HFFc6 (cell line): ENCODE data around the gene KCNB1. TPM values are rescaled to one million over a fixed set of nuclear protein-coding genes. Genes with fewer than 3 reads are reported as not detected.

Experiments
- DNase-seq: peaks from one replicate; pipeline ENCODE4 v3.0.0-alpha.2; 2018
- H3K27ac Mint-ChIP-seq: 2 replicates; pipeline ENCODE4 v1.8.0; 2020; ENCODE audit warnings: mild to moderate bottlenecking, mixed read lengths
- H3K27me3 Mint-ChIP-seq: 2 replicates; pipeline ENCODE4 v1.8.0; 2021; ENCODE audit warnings: mild to moderate bottlenecking, moderate library complexity, mixed read lengths; ENCODE audit not compliant: insufficient read depth
- H3K36me3 Mint-ChIP-seq: 2 replicates; pipeline ENCODE4 v1.8.0; 2021; ENCODE audit warnings: low read depth, mixed read lengths
- H3K4me1 Mint-ChIP-seq: 2 replicates; pipeline ENCODE4 v1.8.0; 2020; ENCODE audit warnings: low read depth, mixed read lengths
- H3K4me3 Mint-ChIP-seq: 2 replicates; pipeline ENCODE4 v1.8.0; 2020; ENCODE audit warnings: mild to moderate bottlenecking, moderate library complexity, mixed read lengths
- H3K9me3 Mint-ChIP-seq: 2 replicates; pipeline ENCODE4 v1.8.0; 2020; ENCODE audit warnings: mild to moderate bottlenecking, mixed read lengths
- CTCF ChIP-seq: fragments of 200-600 bp; sonication (generic); IDR thresholded peaks from 2 replicates; pipeline ENCODE4 v1.5.0; 2021; ENCODE audit warnings: antibody characterized with exemption, mild to moderate bottlenecking
- total RNA-seq, 6 experiments: library from RNA; stranded (reverse); fragmentation: NEBNext Ultra II Directional; extraction: Animal tissue kit (Norgen Biotek cat#: 25700); gene quantifications; 2 replicates in 1 of 6; 3 replicates in 5 of 6; pipeline ENCODE4 v1.2.3, GENCODE V29; 2021

KCNB1 gene
- total RNA-seq, 6 experiments from 2014 or later, result 0.05 to 1.2 (median 0.20) TPM

GRCh38 chr20:49417843-49418555 lies 64.5 kb downstream of the KCNB1 start:
- H3K4me3 Mint-ChIP-seq, result no peak overlapping the region
- H3K27ac Mint-ChIP-seq, result no peak overlapping the region
- DNase-seq, result no peak
- H3K36me3 Mint-ChIP-seq, result no peaks in the 10 kb centered on the region
- no peaks in the 10 kb centered on the region for H3K9me3 Mint-ChIP-seq
- H3K27me3 Mint-ChIP-seq, result peaks cover 74% of the 10 kb centered on the region
- H3K4me1 Mint-ChIP-seq, result no peaks in the 10 kb centered on the region
- no peak for TF ChIP-seq CTCF

GRCh38 chr20:49415668-49416044 lies 66.8 kb downstream of the KCNB1 start:
- Mint-ChIP-seq H3K4me1 (no peaks in the 10 kb centered on the region), H3K4me3 (no peak overlapping the region), H3K27me3 (peaks cover 78% of the 10 kb centered on the region), H3K36me3 (no peaks in the 10 kb centered on the region), H3K27ac (no peak overlapping the region), H3K9me3 (no peaks in the 10 kb centered on the region)
- DNase-seq, result no peak
- TF ChIP-seq CTCF, result no peak

GRCh38 chr20:49415005-49415667 lies 67.3 kb downstream of the KCNB1 start:
- H3K36me3 Mint-ChIP-seq, result no peaks in the 10 kb centered on the region
- peaks cover 76% of the 10 kb centered on the region for H3K27me3 Mint-ChIP-seq
- no peak for DNase-seq
- no peaks in the 10 kb centered on the region for H3K4me1 Mint-ChIP-seq
- no peaks in the 10 kb centered on the region for H3K9me3 Mint-ChIP-seq
- no peak overlapping the region for H3K4me3 Mint-ChIP-seq
- no peak overlapping the region for H3K27ac Mint-ChIP-seq
- no peak for TF ChIP-seq CTCF

GRCh38 chr20:49413677-49414076 lies 68.8 kb downstream of the KCNB1 start:
- Mint-ChIP-seq H3K4me3 (no peak overlapping the region), H3K27me3 (peaks cover 76% of the 10 kb centered on the region), H3K27ac (no peak overlapping the region), H3K36me3 (no peaks in the 10 kb centered on the region), H3K9me3 (no peaks in the 10 kb centered on the region), H3K4me1 (no peaks in the 10 kb centered on the region)
- no peak for TF ChIP-seq CTCF
- DNase-seq, result no peak

GRCh38 chr20:49412953-49413352 lies 69.5 kb downstream of the KCNB1 start:
- H3K27me3 Mint-ChIP-seq, result peaks cover 74% of the 10 kb centered on the region
- TF ChIP-seq CTCF, result no peak

More at GRCh38 chr20:49412953-49413352, 69.5 kb downstream of the KCNB1 start:
- H3K9me3 Mint-ChIP-seq, result no peaks in the 10 kb centered on the region
- DNase-seq, result no peak
- H3K4me3 Mint-ChIP-seq, result no peak overlapping the region
- no peak overlapping the region for H3K27ac Mint-ChIP-seq
- H3K4me1 Mint-ChIP-seq, result no peaks in the 10 kb centered on the region
- H3K36me3 Mint-ChIP-seq, result no peaks in the 10 kb centered on the region
